Panc1 (cell line): ENCODE measurements around the gene USP11.

Experiments used
- CTCF ChIP-seq: fragments of 450-650 bp; IDR thresholded peaks from 2 replicates; pipeline ENCODE4 v1.5.1; 2017; ENCODE audit warnings: mild to moderate bottlenecking
- POLR2AphosphoS5 ChIP-seq: IDR thresholded peaks from 2 replicates; pipeline ENCODE4 v1.6.1; 2012; ENCODE audit warnings: mild to moderate bottlenecking, low read depth, low read length, moderate library complexity
- REST ChIP-seq, 2 experiments: IDR thresholded peaks; 2 replicates each; pipeline ENCODE4 v1.6.1; 2011 to 2012; ENCODE audit warnings: low read depth in 2 of 2, control low read depth in 1 of 2, low read length in 1 of 2, mild to moderate bottlenecking in 1 of 2, moderate library complexity in 1 of 2; ENCODE audit not compliant: insufficient read depth in 1 of 2
- TCF7L2 ChIP-seq: IDR thresholded peaks from 2 replicates; pipeline ENCODE4 v1.6.1; 2011; ENCODE audit warnings: mild to moderate bottlenecking, low read depth, low read length, inconsistent platforms

GRCh38 chrX:47234583-47234982 is 1.8 kb downstream of the USP11 start:
- TF ChIP-seq TCF7L2 (no peak), CTCF (no peak), POLR2AphosphoS5 (no peak), REST (IDR thresholded peaks at IDR 0.05; ENCODE audit: insufficient read depth in 1 of 2, low read depth in 2 of 2, low read length in 1 of 2) (no peak)
